H9 (cell line): ENCODE results near the gene SAA4. TPM values are rescaled to one million over a fixed set of nuclear protein-coding genes. Genes with fewer than 3 reads are reported as not detected.

ENCODE experiments used
- DNase-seq: peaks from one replicate; pipeline ENCODE4 v3.0.0-alpha.2; 2017
- H2AFZ ChIP-seq: one replicate; pipeline ENCODE4 v1.6.1; 2013; ENCODE audit warnings: mild to moderate bottlenecking, low read length, control low read depth, moderate library complexity
- H2AK5ac ChIP-seq: 2 replicates; pipeline ENCODE4 v1.6.1; 2013; ENCODE audit warnings: low read length, control low read depth, mixed read lengths; ENCODE audit not compliant: insufficient read length
- H2BK120ac ChIP-seq: one replicate; pipeline ENCODE4 v1.6.1; 2013; ENCODE audit warnings: low read depth, mild to moderate bottlenecking, low read length, control low read depth, inconsistent platforms; ENCODE audit not compliant: poor library complexity, severe bottlenecking
- H2BK12ac ChIP-seq: 2 replicates; pipeline ENCODE4 v1.6.1; 2013; ENCODE audit warnings: low read length, control low read depth, mixed read lengths, low read depth; ENCODE audit not compliant: insufficient read length
- H2BK15ac ChIP-seq: 2 replicates; pipeline ENCODE4 v1.6.1; 2013; ENCODE audit warnings: low read depth, low read length, control low read depth
- H2BK20ac ChIP-seq: one replicate; pipeline ENCODE4 v1.6.1; 2013; ENCODE audit warnings: low read depth, mild to moderate bottlenecking, low read length, control low read depth, inconsistent platforms; ENCODE audit not compliant: poor library complexity, severe bottlenecking
- H2BK5ac ChIP-seq: 2 replicates; pipeline ENCODE4 v1.6.1; 2013; ENCODE audit warnings: low read length, control low read depth, mixed read lengths; ENCODE audit not compliant: insufficient read length
- H3K14ac ChIP-seq: 2 replicates; pipeline ENCODE4 v1.6.1; 2013; ENCODE audit warnings: low read length, control low read depth; ENCODE audit not compliant: insufficient read depth
- H3K18ac ChIP-seq: 2 replicates; pipeline ENCODE4 v1.6.1; 2013; ENCODE audit warnings: low read depth, mild to moderate bottlenecking, mixed read lengths, low read length, control low read depth; ENCODE audit not compliant: insufficient read length
- H3K23ac ChIP-seq: 2 replicates; pipeline ENCODE4 v1.6.1; 2013; ENCODE audit warnings: low read length, control low read depth, mixed read lengths, low read depth; ENCODE audit not compliant: insufficient read length
- H3K23me2 ChIP-seq: 2 replicates; pipeline ENCODE4 v1.6.1; 2013; ENCODE audit warnings: low read depth, mild to moderate bottlenecking, mixed read lengths, low read length, control low read depth; ENCODE audit not compliant: insufficient read length, poor library complexity, severe bottlenecking
- H3K27ac ChIP-seq: 2 replicates; pipeline ENCODE4 v1.5.1; 2013; ENCODE audit warnings: low read length, control low read depth, mixed read lengths, low read depth; ENCODE audit not compliant: insufficient read length
- H3K27me3 ChIP-seq: 2 replicates; pipeline ENCODE4 v1.6.1; 2013; ENCODE audit warnings: low read length, control low read depth, inconsistent platforms; ENCODE audit not compliant: insufficient read depth
- H3K4ac ChIP-seq: 2 replicates; pipeline ENCODE4 v1.6.1; 2013; ENCODE audit warnings: low read depth, mild to moderate bottlenecking, control low read depth, inconsistent platforms, low read length, moderate library complexity
- H3K4me1 ChIP-seq: 2 replicates; pipeline ENCODE4 v1.6.1; 2013; ENCODE audit warnings: low read length, control low read depth, inconsistent platforms; ENCODE audit not compliant: insufficient read depth
- H3K4me2 ChIP-seq: 2 replicates; pipeline ENCODE4 v1.6.1; 2013; ENCODE audit warnings: low read length, control low read depth, mixed read lengths; ENCODE audit not compliant: insufficient read length, insufficient read depth
- H3K56ac ChIP-seq: 2 replicates; pipeline ENCODE4 v1.6.1; 2013; ENCODE audit warnings: low read depth, mild to moderate bottlenecking, mixed read lengths, low read length, control low read depth; ENCODE audit not compliant: insufficient read length
- H3K79me1 ChIP-seq: 2 replicates; pipeline ENCODE4 v1.6.1; 2013; ENCODE audit warnings: low read depth, mild to moderate bottlenecking, moderate library complexity, low read length, control low read depth, inconsistent platforms; ENCODE audit not compliant: insufficient read depth, poor library complexity, severe bottlenecking
- H3K79me2 ChIP-seq: 2 replicates; pipeline ENCODE4 v1.6.1; 2013; ENCODE audit warnings: low read length, control low read depth, inconsistent platforms; ENCODE audit not compliant: insufficient read depth
- H3K9ac ChIP-seq: 2 replicates; pipeline ENCODE4 v1.6.1; 2013; ENCODE audit warnings: low read length, control low read depth, mixed read lengths; ENCODE audit not compliant: insufficient read length; ENCODE audit errors: extremely low read depth
- H3K9me3 ChIP-seq: one replicate; pipeline ENCODE4 v1.6.1; 2013; ENCODE audit warnings: low read depth, low read length, inconsistent platforms; ENCODE audit not compliant: control insufficient read depth
- H3T11ph ChIP-seq: one replicate; pipeline ENCODE4 v1.6.1; 2013; ENCODE audit warnings: mild to moderate bottlenecking, low read length, control low read depth, inconsistent platforms
- H4K20me1 ChIP-seq: one replicate; pipeline ENCODE4 v1.6.1; 2013; ENCODE audit not compliant: control insufficient read depth, insufficient read length, insufficient read depth
- H4K5ac ChIP-seq: 2 replicates; pipeline ENCODE4 v1.6.1; 2013; ENCODE audit warnings: low read depth, mild to moderate bottlenecking, mixed read lengths, low read length, control low read depth; ENCODE audit not compliant: insufficient read length
- H4K8ac ChIP-seq: replicated peaks from 2 replicates; pipeline ENCODE4 v1.6.1; 2013; ENCODE audit warnings: low read length, control low read depth, mixed read lengths, low read depth; ENCODE audit not compliant: insufficient read length
- H4K91ac ChIP-seq: 2 replicates; pipeline ENCODE4 v1.6.1; 2013; ENCODE audit warnings: low read depth, mild to moderate bottlenecking, moderate library complexity, mixed read lengths, low read length, control low read depth; ENCODE audit not compliant: insufficient read length
- H3K27ac Mint-ChIP-seq, 3 experiments: 2 replicates in 2 of 3; 3 replicates in 1 of 3; pipeline ENCODE4 v1.8.0; 2020 to 2021; ENCODE audit warnings: mixed read lengths in 3 of 3, mild to moderate bottlenecking in 1 of 3, moderate library complexity in 1 of 3
- H3K27me3 Mint-ChIP-seq: 2 replicates; pipeline ENCODE4 v1.8.0; 2021; ENCODE audit warnings: low read depth, mild to moderate bottlenecking, moderate library complexity, mixed read lengths
- H3K36me3 Mint-ChIP-seq, 3 experiments: 2 replicates in 2 of 3; 3 replicates in 1 of 3; pipeline ENCODE4 v1.8.0; 2020 to 2021; ENCODE audit warnings: low read depth in 3 of 3, mixed read lengths in 3 of 3; ENCODE audit not compliant: insufficient read depth in 1 of 3
- H3K4me1 Mint-ChIP-seq, 2 experiments: 2 replicates each; pipeline ENCODE4 v1.8.0; 2020; ENCODE audit warnings: mixed read lengths in 2 of 2
- H3K4me3 Mint-ChIP-seq, 2 experiments: 2 replicates in 1 of 2; 3 replicates in 1 of 2; pipeline ENCODE4 v1.8.0; 2020 to 2021; ENCODE audit warnings: mild to moderate bottlenecking in 2 of 2, mixed read lengths in 2 of 2, moderate library complexity in 1 of 2
- H3K9me3 Mint-ChIP-seq, 2 experiments: 2 replicates in 1 of 2; 3 replicates in 1 of 2; pipeline ENCODE4 v1.8.0; 2020; ENCODE audit warnings: mild to moderate bottlenecking in 2 of 2, mixed read lengths in 2 of 2, moderate library complexity in 1 of 2
- WGBS: extraction: QIAGEN DNeasy Blood & Tissue Kit; methylation state at CpG from one replicate; pipeline ENCODE4 v1.1.7; 2013; ENCODE audit warnings: missing lambda C conversion rate, low lambda C conversion rate, mixed read lengths; ENCODE audit not compliant: insufficient read length; ENCODE audit errors: extremely low coverage; 5-methylcytosine and 5-hydroxymethylcytosine counted together
- total RNA-seq: library from RNA; stranded (reverse); gene quantifications from 2 replicates; pipeline ENCODE4 v1.2.1, GENCODE V29; 2021
- TF ChIP-seq, protein P1 (sequence below): fragments of 200-600 bp; sonication (generic); conservative IDR thresholded peaks from 3 replicates; pipeline ENCODE4 v1.8.0; 2021; ENCODE audit warnings: antibody characterized with exemption, mild to moderate bottlenecking

Gene SAA4
- total RNA-seq, 1 experiment from 2014 or later: not detected

DNA sequence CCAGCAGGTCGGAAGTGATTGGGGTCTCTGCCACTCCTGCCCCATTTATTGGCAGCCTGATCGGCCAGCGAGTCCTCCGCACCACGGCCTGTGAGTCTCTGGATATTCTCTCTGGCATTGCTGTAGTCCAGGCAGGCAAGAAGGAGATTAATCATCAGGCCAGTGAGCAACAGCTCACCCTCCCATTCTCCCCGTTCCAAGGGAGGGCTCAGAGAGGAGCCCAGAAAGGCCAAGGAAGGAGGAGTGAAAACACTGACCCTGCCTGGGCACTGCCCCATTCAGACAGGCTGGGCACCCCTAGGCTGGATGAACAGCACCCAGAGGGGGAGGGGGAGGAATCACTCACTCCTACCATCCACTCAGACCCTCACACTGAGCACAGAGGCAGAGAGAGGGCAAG lies 8.8 kb upstream of the SAA4 start:
- no peak overlapping the region for H2AFZ ChIP-seq
- H3K27ac ChIP-seq: no peak overlapping the region
- Mint-ChIP-seq H3K27me3 (peaks cover 3% of the 10 kb centered on the region), H3K4me1 (peaks cover 0 to 2% of the 10 kb centered on the region in 2 experiments; a peak in 1 of 4 replicates), H3K9me3 (peaks cover 6 to 13% of the 10 kb centered on the region in 2 experiments), H3K4me3 (no peak overlapping the region), H3K36me3 (peaks cover 0 to 4% (median 0%) of the 10 kb centered on the region in 3 experiments; a peak in 1 of 7 replicates), H3K27ac (no peak overlapping the region)
- no peak overlapping the region for H2BK15ac ChIP-seq
- no peak overlapping the region for H2BK120ac ChIP-seq
- no peak overlapping the region for H4K91ac ChIP-seq
- H3K23ac ChIP-seq: no peak overlapping the region
- no peak overlapping the region for H3K18ac ChIP-seq
- H4K8ac ChIP-seq: no peak overlapping the region
- no peaks in the 10 kb centered on the region for H3K79me2 ChIP-seq
- H3K9me3 ChIP-seq: no peaks in the 10 kb centered on the region
- H3K9ac ChIP-seq: no peak overlapping the region
- no peak overlapping the region for H3K56ac ChIP-seq
- no peaks in the 10 kb centered on the region for H3K27me3 ChIP-seq
- H4K5ac ChIP-seq: no peak overlapping the region
- H2BK12ac ChIP-seq: no peak overlapping the region
- H3K23me2 ChIP-seq: no peaks in the 10 kb centered on the region
- no peak overlapping the region for H3T11ph ChIP-seq
- no peak overlapping the region for H2BK20ac ChIP-seq
- no peak overlapping the region for H3K4me2 ChIP-seq
- TF ChIP-seq, protein P1, sequence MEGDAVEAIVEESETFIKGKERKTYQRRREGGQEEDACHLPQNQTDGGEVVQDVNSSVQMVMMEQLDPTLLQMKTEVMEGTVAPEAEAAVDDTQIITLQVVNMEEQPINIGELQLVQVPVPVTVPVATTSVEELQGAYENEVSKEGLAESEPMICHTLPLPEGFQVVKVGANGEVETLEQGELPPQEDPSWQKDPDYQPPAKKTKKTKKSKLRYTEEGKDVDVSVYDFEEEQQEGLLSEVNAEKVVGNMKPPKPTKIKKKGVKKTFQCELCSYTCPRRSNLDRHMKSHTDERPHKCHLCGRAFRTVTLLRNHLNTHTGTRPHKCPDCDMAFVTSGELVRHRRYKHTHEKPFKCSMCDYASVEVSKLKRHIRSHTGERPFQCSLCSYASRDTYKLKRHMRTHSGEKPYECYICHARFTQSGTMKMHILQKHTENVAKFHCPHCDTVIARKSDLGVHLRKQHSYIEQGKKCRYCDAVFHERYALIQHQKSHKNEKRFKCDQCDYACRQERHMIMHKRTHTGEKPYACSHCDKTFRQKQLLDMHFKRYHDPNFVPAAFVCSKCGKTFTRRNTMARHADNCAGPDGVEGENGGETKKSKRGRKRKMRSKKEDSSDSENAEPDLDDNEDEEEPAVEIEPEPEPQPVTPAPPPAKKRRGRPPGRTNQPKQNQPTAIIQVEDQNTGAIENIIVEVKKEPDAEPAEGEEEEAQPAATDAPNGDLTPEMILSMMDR: no peak
- no peaks in the 10 kb centered on the region for H3K4me1 ChIP-seq
- WGBS: no CpG with 5 or more reads among the region's 6 CpGs
- H2BK5ac ChIP-seq: no peak overlapping the region
- no peak overlapping the region for H2AK5ac ChIP-seq
- no peak overlapping the region for H3K4ac ChIP-seq
- H3K79me1 ChIP-seq: no peaks in the 10 kb centered on the region
- DNase-seq: no peak
- no peak overlapping the region for H3K14ac ChIP-seq
- H4K20me1 ChIP-seq: no peaks in the 10 kb centered on the region
